Activated naive CD4-positive, alpha-beta T cell treated with anti-CD3 and anti-CD28 coated beads, Interleukin-2, amount 50 U/mL, for 16 hours (primary cell): Measurements from ENCODE around the gene SPG7.

Experiments
- DNase-seq: peaks from one replicate; pipeline ENCODE4 v3.0.0-alpha.2; 2020

The SPG7 gene

DNA sequence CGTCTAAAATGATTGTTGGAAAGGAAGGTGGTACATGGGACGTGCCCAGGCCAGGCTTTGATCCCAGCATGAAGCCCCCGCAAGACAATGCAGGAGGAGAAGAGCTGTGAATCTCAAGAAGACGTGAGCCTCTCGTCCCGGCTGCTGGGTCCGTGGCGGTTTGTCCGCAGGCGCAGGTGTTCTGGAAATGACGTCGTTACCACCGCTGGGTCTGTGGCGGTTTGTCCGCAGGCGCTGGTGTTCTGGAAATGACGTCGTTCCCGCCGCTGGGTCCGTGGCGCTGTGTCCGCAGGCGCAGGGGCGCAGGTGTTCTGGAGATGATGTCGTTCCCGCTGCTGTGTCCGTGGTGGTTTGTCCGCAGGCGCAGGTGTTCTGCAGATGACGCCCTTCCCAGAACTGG is 14.1 kb downstream of the SPG7 start:
- no peak for DNase-seq

DNA sequence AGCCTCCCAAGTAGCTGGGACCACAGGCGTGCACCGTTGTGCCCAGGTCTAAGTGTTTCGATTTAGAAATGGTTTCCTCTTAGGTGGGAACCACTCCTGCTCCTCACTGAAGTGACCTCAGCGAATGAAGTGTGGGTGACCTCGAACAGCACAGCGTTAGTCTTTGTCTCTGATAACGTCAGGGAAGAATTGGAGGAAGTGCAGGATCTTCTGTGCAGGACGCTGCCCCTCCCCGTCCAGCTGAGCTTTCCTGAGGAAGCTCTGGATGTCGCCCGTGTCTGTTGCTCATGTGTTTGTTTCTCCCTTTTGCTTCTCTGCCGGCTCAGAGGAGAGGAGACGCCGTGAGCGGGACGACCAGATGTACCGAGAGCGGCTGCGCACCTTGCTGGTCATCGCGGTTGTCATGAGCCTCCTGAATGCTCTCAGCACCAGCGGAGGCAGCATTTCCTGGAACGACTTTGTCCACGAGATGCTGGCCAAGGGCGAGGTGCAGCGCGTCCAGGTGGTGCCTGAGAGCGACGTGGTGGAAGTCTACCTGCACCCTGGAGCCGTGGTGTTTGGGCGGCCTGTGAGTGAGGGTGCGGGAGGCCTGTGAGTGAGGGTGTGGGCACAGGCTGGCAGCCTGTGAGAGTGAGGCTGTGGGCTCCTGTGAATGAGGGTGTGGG is 15.6 kb downstream of the SPG7 start:
- DNase-seq, result no peak

DNA sequence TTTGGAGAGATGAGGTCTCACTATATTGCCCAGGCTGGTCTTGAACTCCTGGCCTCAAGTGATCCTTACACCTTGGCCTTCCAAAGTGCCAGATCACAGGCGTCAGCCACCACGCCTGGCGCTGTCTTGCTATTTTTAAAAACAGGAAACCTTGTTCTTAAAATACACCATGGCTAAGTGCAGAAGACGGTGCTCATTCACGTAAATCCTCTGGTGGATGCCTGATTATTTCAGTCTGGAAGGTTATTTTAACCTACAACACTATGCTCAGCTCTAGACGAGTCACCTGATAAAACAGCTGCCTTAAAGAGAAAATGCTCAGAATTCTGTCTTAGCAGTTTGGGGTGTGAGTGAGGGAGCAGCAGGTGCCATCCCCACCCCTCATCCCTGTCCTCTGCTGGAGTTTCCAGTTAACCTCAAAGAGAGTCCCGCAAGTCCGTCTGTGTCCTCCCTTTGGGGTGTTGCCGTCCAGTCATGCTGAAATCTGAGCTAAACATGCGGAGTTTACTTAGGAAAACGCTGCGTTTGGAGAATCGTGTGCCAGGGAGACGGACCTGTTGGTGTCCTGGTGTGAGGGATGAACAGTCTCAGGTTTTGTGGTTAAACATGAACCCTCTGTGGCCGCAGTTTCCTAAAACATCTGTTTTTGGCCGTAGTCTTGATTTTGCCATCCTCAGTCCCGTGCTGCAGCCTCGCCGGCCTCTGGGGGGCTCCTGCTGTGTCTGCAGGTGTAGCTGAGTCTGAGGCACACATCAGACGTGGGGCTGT is 17.1 kb downstream of the SPG7 start:
- DNase-seq, result no peak

- DNase-seq, result no peak
Measured at GRCh38 chr16:89529097-89529496, 20.9 kb downstream of the SPG7 start.

DNA sequence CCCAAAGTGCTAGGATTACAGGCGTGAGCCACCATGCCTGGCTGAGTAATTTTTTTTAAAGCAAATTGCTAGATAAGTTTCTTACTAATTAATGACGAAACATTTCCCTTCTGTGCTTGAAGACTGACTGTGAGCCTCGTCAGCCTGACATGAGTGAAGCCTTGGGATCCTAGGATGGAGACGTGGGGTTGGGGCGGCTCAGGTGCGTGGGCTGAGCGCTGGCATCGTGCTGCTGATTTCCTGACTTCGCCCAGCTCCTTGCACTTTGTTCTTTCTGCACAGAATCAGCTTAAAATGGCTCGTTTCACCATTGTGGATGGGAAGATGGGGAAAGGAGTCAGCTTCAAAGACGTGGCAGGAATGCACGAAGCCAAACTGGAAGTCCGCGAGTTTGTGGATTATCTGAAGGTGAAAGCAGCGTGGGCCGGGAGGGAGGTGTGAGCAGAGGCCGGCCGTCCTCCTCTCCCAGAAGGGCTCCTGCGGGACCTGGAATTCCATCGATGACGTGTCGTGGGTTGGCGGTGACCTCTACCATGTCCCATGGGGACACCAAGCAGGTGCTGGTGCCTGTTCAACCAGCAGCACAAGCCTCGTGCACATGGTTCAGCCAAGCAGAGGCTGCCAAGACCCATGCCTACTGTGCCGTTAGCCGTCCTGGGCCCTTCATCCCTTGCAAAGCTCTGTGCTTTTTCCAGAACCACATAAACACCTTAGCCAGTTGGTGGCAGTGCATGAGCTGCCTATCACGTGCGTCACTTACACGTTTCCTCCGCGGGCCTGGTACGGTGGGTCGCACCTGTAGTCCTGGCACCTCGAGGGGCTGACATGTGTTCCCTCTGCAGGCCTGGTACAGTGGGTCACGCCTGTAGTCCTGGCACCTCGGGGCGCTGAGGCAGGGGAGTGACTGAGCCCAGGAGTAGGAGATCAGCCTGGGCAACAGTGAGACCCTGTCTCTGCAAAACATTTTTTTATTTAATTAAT is 22.5 kb downstream of the SPG7 start:
- no peak for DNase-seq

DNA sequence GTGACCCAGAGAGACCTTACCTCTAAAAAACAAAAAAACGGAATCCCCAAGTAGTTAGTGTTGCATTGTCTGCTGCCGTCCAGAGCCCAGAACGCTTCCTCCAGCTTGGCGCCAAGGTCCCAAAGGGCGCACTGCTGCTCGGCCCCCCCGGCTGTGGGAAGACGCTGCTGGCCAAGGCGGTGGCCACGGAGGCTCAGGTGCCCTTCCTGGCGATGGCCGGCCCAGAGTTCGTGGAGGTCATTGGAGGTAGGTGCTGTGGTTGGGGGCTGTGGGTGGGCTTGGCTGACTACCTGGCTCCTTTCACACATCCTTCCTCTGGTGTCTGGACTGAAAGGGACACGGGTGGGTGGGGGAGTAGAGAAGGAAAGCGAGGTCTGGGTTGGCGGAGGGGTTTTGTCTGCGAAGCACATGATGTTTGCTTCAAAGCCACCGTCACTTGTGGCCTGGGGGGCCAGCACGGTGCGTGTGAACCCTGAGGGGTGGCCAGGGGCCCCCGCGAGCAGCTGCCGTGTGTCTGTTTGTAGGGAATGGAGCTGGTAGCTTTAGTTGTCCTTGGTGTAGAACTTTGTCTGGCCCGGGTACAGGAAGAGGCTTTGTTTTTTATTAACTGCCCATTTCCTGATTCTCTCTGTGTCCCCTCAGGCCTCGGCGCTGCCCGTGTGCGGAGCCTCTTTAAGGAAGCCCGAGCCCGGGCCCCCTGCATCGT is 23.8 kb downstream of the SPG7 start:
- DNase-seq, result no peak

DNA sequence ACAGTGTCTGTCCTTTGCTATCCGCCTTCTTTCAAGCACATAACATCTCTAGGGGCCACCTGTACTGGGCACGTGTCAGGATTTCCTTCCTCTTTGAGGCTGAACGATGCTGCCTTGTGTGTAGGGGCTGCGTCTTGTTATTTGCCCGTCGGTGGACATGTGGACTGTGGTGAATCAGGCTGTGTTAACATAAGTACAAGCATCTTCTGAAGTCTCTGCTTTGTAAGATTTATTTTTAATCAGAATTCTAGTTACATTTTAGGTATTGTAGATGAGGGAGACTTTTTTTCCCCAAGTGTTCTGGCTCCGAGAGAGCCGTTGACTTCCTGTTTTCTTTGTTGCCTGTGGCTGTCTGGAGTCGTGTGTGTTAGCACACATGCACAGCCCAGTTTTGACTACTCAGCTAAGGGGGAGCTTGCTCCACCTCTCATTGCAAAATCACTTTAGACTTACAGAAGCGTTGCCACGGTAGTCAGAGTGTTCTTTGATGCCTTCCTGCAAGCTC is 26.1 kb downstream of the SPG7 start:
- DNase-seq, result no peak

- no peak for DNase-seq
Measured at GRCh38 chr16:89536371-89536770, 28.2 kb downstream of the SPG7 start.

- DNase-seq, result no peak
Measured at GRCh38 chr16:89536886-89537548, 28.8 kb downstream of the SPG7 start.

- DNase-seq, result no peak
Measured at GRCh38 chr16:89537549-89537925, 29.3 kb downstream of the SPG7 start.

DNA sequence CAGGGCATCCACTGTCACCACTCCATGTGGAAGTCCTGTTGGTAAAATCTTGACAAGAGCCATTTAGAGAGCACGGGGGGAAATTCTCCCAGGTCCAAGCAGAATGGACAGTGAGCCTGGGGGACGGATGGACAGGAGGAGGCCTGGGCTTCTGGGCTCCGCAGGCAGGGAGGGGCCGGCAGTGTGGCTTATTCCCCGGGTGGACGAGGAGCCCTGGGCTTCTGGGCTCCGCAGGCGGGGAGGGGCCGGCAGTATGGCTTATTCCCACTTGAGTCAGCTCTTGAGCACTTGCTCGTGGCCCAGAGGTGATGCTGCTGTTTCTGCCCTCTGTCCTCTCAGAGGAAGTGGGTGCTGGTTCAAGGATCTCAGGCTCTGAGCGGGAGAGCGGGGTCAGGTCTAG is 30.1 kb downstream of the SPG7 start:
- DNase-seq, result no peak

DNA sequence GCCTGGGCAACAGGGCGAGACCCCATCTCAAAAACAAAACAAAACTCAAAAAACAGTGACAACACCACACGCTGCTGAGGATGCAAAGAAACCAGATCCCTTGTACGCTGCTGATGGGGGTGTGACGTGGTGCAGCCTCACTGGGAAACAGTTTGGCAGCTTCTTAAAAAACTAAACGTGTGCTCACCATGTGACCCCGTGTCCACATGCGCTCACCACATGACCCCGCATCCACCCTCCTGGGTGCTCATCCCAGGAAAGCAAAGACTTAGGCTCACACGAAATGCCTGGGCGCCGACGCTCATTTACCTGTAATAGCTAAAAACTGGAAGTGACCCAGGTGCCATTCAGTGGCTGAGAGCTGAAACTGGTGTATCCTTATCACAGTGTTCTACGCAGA is 32.4 kb downstream of the SPG7 start:
- DNase-seq, result no peak

- DNase-seq, result no peak
Measured at GRCh38 chr16:89541792-89542191, 33.6 kb downstream of the SPG7 start.

DNA sequence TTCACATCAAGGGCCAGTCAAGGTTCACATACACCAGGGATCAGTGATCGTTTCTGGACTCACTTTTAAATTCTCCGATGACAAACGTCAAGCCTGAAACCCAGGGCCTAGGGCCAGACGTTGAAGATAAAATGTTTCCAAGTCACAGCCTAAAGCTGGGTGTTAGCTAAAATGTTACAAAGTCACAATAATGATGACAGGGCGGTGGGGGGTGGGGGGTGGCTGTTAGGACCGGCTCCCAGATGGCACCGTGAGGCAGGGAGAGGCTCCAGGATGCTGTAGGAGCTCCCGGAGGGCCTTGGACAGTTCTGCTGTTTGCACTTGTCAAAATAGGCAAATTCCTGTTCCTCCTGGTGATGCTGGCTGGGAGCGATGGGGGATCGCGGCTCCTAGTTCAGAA is 35.9 kb downstream of the SPG7 start:
- DNase-seq, result no peak

DNA sequence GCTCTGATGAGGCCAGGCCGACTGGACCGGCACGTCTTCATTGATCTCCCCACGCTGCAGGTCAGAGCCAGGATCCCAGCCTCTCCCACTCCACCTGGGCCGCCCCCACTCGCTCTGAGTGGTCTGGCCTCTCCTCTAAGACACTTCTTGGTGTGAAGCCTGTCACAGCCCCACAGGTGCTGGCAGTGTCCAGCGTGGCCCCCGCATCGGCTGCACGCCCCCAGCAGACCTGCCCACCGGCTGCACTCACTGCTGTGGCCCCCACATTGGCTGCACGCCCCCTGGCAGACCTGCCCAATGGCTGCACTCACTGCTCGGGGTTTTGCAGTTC is 36.5 kb downstream of the SPG7 start:
- DNase-seq, result no peak

GRCh38 chr16:89545044-89545830 is 37.0 kb downstream of the SPG7 start:
- no peak for DNase-seq

DNA sequence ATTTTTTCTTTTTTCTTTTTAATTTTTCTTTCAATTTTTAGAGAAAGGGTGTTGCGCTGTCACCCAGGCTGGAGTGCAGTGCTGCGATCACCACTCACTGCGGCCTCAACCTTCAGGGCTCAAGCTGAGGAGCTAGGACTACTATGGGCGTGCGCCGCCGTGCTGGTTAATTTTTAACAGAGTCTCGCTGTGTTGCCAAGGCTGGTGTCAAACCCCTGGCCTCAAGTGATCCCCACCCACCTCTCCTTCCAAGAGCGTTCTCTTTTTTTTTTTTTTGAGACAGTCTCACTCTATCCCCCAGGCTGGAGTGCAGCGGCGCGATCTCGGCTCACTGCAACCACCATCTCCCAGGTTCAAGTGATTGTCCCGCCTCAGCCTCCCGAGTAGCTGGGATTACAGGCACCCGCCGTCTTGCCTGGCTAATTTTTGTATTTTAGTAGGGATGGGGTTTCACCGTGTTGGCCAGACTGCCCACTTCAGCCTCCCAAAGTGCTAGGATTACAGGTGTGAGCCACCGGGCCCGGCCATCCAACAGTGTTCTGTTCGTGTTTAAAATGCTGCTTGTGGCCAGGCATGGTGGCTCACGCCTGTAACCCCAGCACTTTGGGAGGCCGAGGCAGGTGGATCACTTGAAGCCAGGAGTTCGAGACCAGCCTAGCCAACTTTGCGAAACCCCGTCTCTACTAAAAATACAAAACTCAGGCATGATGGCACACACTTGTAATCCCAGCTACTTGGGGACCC is 37.8 kb downstream of the SPG7 start:
- no peak for DNase-seq

DNA sequence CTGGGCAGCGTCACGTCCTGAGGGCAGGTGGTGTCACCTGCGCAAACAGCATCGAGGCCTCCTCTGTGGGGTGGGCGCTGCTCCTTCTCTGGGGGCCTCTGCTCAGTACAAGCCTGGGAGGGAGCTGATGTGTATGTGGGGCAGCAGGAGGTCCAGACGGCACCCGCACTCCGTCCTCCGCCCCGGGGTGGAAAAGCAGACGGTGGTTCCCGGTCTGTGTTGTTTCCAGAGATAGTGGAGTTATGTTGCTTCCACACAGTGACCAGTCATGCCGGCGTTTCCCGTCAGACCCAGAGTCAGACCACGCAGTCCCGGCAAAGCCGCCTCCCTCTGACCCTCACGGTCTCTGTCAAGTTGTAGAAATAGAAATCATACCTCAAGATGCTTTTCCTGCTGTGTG is 38.6 kb downstream of the SPG7 start:
- no peak for DNase-seq

GRCh38 chr16:89547291-89547690 is 39.1 kb downstream of the SPG7 start:
- no peak for DNase-seq

DNA sequence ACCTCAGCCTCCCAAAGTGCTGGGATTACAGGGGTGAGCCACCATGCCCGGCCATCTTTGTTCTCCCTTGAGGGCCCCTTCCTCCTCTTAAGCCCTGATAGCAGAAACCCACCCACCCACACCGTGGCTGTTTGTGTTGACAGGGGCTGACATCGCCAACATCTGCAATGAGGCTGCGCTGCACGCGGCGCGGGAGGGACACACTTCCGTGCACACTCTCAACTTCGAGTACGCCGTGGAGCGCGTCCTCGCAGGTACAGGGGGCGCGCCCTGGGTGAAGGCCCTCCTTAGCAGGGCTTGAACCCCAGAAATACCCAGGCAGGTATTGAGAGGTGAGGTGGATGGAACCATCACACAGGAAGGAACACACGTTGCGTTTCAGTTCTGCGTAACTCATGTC is 39.7 kb downstream of the SPG7 start:
- no peak for DNase-seq
